NOMO-1 treated with DMSO at 0.1 percent for 48 hours (cell line): ENCODE data around the gene AKR1C4.
A peak's percentile ranks its signal among the peaks of the same experiment; 100 is the strongest.
"Not testable (repeated sequence)": the region's sequence is repeated elsewhere in the genome, so short reads cannot be mapped to it uniquely, and the experiment has no call there.

Source experiments
- DNase-seq: peaks from one replicate; lab custom pipeline; 2025; ENCODE audit not compliant: unreplicated experiment; lab: John Stamatoyannopoulos, UW

Gene AKR1C4

GRCh38 chr10:5199398-5199797 lies 2.8 kb downstream of the AKR1C4 start:
- no peak for DNase-seq

- DNase-seq, result no peak
These were observed 10.2 kb downstream of the AKR1C4 start for GRCh38 chr10:5206799-5207198.

- not testable (repeated sequence) for DNase-seq
These were observed 13.1 kb downstream of the AKR1C4 start for GRCh38 chr10:5209776-5210175.

- DNase-seq, result not testable (repeated sequence)
These were observed 13.6 kb downstream of the AKR1C4 start for GRCh38 chr10:5210261-5210660.

- DNase-seq, result no peak
These were observed 15.3 kb downstream of the AKR1C4 start for GRCh38 chr10:5211696-5212536.

- DNase-seq, result no peak
These were observed 20.2 kb downstream of the AKR1C4 start for GRCh38 chr10:5216801-5217200.

- DNase-seq, result no peak
These were observed 22.6 kb downstream of the AKR1C4 start for GRCh38 chr10:5219262-5219661.

- not testable (repeated sequence) for DNase-seq
These were observed 26.3 kb downstream of the AKR1C4 start for GRCh38 chr10:5222942-5223341.

- DNase-seq, result no peak
These were observed 32.4 kb downstream of the AKR1C4 start for GRCh38 chr10:5229019-5229418.

- DNase-seq, result no peak
These were observed 36.7 kb downstream of the AKR1C4 start for GRCh38 chr10:5233324-5233723.

GRCh38 chr10:5234106-5234860 lies 37.6 kb downstream of the AKR1C4 start:
- DNase-seq, result peak; percentile 96

- not testable (repeated sequence) for DNase-seq
These were observed 40.9 kb downstream of the AKR1C4 start for GRCh38 chr10:5237541-5237940.

- DNase-seq, result no peak
These were observed 45.9 kb downstream of the AKR1C4 start for GRCh38 chr10:5242585-5242984.

- no peak for DNase-seq
These were observed 46.9 kb downstream of the AKR1C4 start for GRCh38 chr10:5243521-5243987.

- DNase-seq, result no peak
These were observed 55.8 kb downstream of the AKR1C4 start for GRCh38 chr10:5252177-5253037.

GRCh38 chr10:5254488-5254887 lies 57.9 kb downstream of the AKR1C4 start:
- no peak for DNase-seq

GRCh38 chr10:5257768-5258167 lies 61.1 kb downstream of the AKR1C4 start:
- not testable (repeated sequence) for DNase-seq

GRCh38 chr10:5259132-5259951 lies 62.7 kb downstream of the AKR1C4 start:
- no peak for DNase-seq

GRCh38 chr10:5259952-5260578 lies 63.4 kb downstream of the AKR1C4 start:
- DNase-seq, result no peak

- no peak for DNase-seq
These were observed 64.2 kb downstream of the AKR1C4 start for GRCh38 chr10:5260828-5261227.
